Activated CD4-positive, alpha-beta T cell treated with anti-CD3 and anti-CD28 coated beads, Interleukin-2, amount 10 ng/mL, durations not matched to agents 24 days and 14 days (primary cell): ENCODE measurements around the gene PARN. TPM values are rescaled to one million over a fixed set of nuclear protein-coding genes. Genes with fewer than 3 reads are reported as not detected.
A peak's percentile ranks its signal among the peaks of the same experiment; 100 is the strongest.
"Not testable (repeated sequence)": the region's sequence is repeated elsewhere in the genome, so short reads cannot be mapped to it uniquely, and the experiment has no call there.

Source experiments
- DNase-seq: peaks from one replicate; pipeline ENCODE4 v3.0.0; 2022
- H3K27ac Mint-ChIP-seq: one replicate; pipeline ENCODE4 v1.8.0; 2022; ENCODE audit warnings: mild to moderate bottlenecking, mixed read lengths
- H3K27me3 Mint-ChIP-seq: one replicate; pipeline ENCODE4 v1.8.0; 2022; ENCODE audit warnings: mixed read lengths
- H3K36me3 Mint-ChIP-seq: one replicate; pipeline ENCODE4 v1.8.0; 2022; ENCODE audit warnings: low read depth, mild to moderate bottlenecking, mixed read lengths
- H3K4me1 Mint-ChIP-seq: one replicate; pipeline ENCODE4 v1.8.0; 2021; ENCODE audit warnings: mixed read lengths
- H3K4me3 Mint-ChIP-seq: one replicate; pipeline ENCODE4 v1.8.0; 2022; ENCODE audit warnings: mild to moderate bottlenecking, moderate library complexity, mixed read lengths
- H3K9me3 Mint-ChIP-seq: one replicate; pipeline ENCODE4 v1.8.0; 2021; ENCODE audit warnings: mixed read lengths
- intact Hi-C: fragments of 100-400 bp; cut with micrococcal nuclease; formaldehyde crosslinking; loops from one replicate; pipeline ENCODE4 v1.15.1; 2023
- total RNA-seq: library from RNA; stranded (reverse); gene quantifications from 2 replicates; pipeline ENCODE4 v1.2.3, GENCODE V29; 2022

PARN gene
- total RNA-seq, 1 donor from 2014 or later: 58.6 TPM

DNA sequence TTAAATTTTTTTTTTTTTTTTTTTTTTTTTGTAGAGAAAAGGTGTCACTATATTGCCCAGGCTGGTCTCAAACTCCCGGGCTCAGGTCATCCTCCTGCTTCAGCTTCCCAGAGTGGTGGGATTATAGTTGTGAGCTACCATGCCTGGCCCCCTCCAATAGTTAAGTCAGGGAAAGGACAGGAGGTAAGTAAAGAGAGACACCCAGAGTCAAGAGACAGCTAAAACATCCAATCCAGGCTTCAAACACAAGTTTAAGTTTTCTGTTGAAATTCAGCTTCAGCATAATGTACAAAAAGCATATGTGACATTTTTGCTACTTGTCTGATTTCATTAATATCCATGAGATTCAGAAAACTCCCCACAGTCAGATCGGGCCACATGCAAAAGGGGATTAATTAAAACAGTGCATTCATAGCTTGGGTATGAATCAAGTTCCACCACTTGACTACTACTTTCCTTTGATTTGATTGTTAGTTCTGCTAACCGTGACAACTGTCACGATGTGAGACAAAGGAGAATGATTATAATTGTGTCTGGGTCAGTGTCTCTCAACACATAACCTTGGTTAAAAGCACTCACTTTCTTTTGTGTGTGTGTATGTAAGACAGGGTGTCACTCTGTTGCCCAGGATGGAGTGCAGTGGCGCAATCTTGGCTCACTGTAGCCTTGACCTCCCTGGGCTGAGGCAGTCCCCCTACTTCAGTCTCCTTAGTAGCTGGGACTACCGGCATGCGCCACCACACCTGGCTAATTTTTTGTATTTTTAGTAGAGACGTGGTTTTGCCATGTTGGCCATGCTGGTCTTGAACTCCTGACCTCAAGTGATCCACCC lies 184.9 kb downstream of the PARN start:
- Mint-ChIP-seq H3K4me3 (no peak overlapping the region), H3K9me3 (no peaks in the 10 kb centered on the region), H3K27ac (no peak overlapping the region), H3K4me1 (no peaks in the 10 kb centered on the region), H3K36me3 (peaks cover 2% of the 10 kb centered on the region), H3K27me3 (no peaks in the 10 kb centered on the region)
- intact Hi-C loops: no loop called here
- DNase-seq: no peak

DNA sequence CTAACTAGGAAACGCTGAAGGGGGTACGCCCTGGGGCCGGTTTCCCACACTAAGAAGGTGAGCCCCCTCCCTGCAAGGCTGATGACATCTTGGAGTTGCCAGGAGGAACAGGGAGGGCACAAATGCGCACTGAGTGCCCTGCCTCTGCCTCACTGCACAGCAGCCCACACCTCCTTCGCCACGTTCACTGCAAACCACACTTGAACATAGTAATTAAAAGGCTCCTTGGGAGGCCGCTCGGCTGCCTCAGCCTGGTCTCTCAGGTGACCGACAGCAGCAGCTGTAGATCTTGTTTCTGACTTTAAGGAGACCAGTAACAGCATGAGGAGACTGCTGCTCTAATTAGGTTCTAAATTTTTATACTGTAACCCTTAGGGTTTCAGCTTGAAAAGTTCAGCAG lies 188.5 kb downstream of the PARN start:
- H3K4me3 Mint-ChIP-seq, H3K27ac Mint-ChIP-seq, intact Hi-C loops, H3K36me3 Mint-ChIP-seq, DNase-seq, H3K27me3 Mint-ChIP-seq, H3K9me3 Mint-ChIP-seq: not testable (repeated sequence)
- H3K4me1 Mint-ChIP-seq: peaks cover 11% of the 10 kb centered on the region

DNA sequence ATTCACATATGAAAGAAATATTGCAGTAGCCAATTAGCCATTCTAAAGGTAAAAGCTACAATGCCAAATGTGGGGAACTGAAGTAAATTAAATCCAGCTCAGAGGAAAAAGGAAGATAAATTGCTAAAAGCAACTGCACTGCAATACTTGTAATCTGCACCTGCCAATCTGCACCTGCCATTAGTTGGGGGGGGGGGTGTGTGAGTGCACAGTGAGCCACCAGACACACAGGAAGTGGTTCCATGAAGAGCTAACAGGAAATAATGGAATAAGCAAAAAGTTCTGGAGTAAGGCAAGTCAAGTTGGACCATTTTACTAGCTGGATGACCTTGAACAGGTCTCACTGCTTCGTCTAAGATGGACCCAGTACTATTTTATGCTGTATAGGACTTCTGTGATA lies 191.8 kb downstream of the PARN start:
- Mint-ChIP-seq H3K4me3 (no peak overlapping the region), H3K27ac (no peak overlapping the region), H3K36me3 (peaks cover 13% of the 10 kb centered on the region), H3K4me1 (peaks cover 18% of the 10 kb centered on the region), H3K9me3 (no peaks in the 10 kb centered on the region), H3K27me3 (no peaks in the 10 kb centered on the region)
- no peak for DNase-seq
- intact Hi-C loops: no loop called here

DNA sequence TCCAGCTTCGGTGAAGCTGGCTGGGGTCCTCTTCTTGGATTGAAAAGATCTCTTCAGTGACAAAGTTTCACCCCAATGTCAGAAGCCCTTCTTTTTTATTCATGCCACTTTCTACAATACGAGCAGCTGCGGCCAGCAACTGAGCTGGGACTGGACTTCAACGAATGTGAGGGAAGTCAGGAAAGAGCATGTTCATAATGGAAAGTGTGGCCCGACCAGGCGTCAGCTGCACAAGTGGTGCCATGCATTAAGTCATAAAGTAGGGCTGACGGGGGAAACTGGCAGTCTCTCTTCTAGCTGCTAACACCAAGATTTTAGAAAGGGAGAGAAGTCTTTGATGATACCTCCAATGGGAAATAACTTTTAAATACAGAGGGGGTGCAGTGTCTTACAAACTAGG lies 192.6 kb downstream of the PARN start:
- H3K27me3 Mint-ChIP-seq: no peaks in the 10 kb centered on the region
- intact Hi-C loops: no loop called here

DNA sequence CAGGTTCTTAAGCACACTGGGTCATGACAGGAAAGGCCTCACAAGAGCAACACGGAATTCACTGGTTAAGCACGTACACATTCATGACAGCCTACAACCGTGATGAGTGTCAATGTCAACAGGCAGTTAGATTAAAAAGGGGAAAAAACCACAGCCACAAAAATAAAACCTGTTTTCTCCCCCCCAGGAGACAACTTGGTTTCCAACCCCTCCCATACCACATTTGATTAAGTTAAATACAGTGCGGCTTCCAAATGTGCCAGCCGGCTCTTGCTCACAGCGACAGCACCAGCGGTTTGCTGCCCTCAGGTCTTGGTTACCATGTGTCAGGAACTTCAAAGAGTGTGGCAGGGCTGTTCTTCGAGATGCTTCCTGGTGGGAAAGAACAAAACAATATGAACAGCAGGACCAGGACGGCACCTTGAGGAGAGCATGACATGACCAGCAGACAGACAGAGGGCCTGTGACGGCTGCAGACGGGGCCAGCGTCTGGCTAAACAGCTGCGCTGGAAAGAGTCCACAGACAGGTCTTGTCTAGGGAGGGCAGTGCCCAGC lies 193.6 kb downstream of the PARN start:
- Mint-ChIP-seq H3K27me3 (no peaks in the 10 kb centered on the region), H3K4me1 (peaks cover 18% of the 10 kb centered on the region), H3K36me3 (peaks cover 15% of the 10 kb centered on the region), H3K4me3 (peak overlapping the region; percentile 24), H3K27ac (peak overlapping the region; percentile 31), H3K9me3 (no peaks in the 10 kb centered on the region)
- DNase-seq: no peak
- intact Hi-C loops: no loop called here

More for the DNA sequence above, 192.6 kb downstream of the PARN start:
- Mint-ChIP-seq H3K9me3 (no peaks in the 10 kb centered on the region), H3K36me3 (peaks cover 14% of the 10 kb centered on the region), H3K4me1 (peaks cover 18% of the 10 kb centered on the region), H3K27ac (no peak overlapping the region), H3K4me3 (no peak overlapping the region)
- no peak for DNase-seq

DNA sequence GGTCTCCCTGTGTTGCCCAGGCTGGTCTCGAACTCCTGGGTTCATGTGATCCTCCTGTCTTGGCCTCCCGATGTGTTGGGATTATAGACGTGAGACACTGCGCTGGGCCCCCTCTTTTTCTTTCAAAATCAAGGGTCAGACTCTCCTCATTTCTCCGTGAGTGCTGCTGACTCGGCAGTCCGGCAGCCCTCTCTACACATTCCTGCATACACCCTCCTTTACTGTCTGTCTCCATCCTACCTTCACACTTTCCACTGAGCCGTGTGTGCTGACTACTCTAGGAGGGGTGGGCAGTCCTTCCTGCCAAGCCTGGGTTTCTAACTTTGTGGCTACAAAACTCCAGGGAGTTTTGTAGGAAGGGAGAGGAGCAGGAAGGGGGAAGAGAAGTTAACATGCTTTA lies 195.2 kb downstream of the PARN start:
- Mint-ChIP-seq H3K27ac (no peak overlapping the region), H3K27me3 (no peaks in the 10 kb centered on the region), H3K4me3 (no peak overlapping the region), H3K4me1 (peaks cover 18% of the 10 kb centered on the region), H3K36me3 (peaks cover 15% of the 10 kb centered on the region), H3K9me3 (no peaks in the 10 kb centered on the region)
- intact Hi-C loops: no loop called here
- DNase-seq: no peak

DNA sequence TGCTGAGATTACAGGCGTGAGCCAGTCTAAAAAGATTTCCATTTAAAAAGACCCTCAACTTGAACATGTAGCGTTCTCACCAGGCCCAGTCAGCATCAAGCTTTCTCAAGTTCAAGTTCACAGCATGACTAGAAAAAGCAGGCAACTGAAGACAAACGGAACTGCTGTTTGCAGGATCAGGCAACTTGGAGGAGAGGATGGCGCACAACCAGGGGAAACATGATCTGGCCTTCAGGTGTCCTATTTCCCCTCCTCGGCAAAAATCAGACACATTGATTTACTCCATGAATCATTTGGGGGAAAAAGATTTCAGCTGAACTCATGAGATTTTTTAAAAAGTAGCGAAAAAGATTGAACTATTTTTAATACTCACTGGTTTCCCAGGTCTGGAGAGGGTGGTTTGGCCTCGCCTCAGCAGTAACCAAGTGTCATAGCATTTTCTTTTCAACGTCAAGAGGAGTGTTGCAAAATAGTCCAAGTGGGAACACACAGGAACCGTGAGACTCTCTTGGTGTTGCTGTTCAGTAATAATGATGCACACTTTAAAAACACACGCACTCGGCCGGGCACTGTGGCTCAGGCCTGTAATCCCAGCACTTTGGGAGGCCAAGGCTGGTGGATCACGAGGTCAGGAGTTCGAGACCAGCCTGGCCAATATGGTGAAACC lies 201.0 kb downstream of the PARN start:
- H3K36me3 Mint-ChIP-seq, H3K27ac Mint-ChIP-seq, H3K27me3 Mint-ChIP-seq: not testable (repeated sequence)

DNA sequence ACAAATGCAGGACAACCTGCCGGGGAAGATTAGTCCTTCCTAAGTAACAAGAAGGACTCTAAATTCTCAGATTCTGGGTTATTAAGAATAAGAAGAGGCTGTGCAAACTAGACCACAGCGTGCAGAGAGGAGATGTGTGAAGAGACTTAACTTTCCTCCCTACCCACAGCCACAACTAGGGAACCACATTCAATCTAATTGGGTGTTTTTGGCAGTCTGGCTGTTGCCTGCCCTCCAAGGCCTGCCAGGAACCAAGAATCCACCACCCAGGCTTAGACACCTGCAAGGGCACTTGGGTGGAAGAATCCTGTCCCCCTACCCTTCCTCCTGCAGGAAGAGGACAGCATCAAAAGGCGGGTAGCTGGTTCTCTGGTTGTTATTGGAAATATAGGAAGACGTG lies 202.0 kb downstream of the PARN start:
- H3K9me3 Mint-ChIP-seq: no peaks in the 10 kb centered on the region
- H3K27me3 Mint-ChIP-seq: no peaks in the 10 kb centered on the region
- DNase-seq: no peak
- no peak overlapping the region for H3K4me3 Mint-ChIP-seq
- no peak overlapping the region for H3K27ac Mint-ChIP-seq
- intact Hi-C loops: no loop called here
- H3K36me3 Mint-ChIP-seq: peaks cover 2% of the 10 kb centered on the region
- no peaks in the 10 kb centered on the region for H3K4me1 Mint-ChIP-seq

More for the DNA sequence above, 201.0 kb downstream of the PARN start:
- H3K9me3 Mint-ChIP-seq, H3K4me3 Mint-ChIP-seq, H3K4me1 Mint-ChIP-seq, intact Hi-C loops, DNase-seq: not testable (repeated sequence)

DNA sequence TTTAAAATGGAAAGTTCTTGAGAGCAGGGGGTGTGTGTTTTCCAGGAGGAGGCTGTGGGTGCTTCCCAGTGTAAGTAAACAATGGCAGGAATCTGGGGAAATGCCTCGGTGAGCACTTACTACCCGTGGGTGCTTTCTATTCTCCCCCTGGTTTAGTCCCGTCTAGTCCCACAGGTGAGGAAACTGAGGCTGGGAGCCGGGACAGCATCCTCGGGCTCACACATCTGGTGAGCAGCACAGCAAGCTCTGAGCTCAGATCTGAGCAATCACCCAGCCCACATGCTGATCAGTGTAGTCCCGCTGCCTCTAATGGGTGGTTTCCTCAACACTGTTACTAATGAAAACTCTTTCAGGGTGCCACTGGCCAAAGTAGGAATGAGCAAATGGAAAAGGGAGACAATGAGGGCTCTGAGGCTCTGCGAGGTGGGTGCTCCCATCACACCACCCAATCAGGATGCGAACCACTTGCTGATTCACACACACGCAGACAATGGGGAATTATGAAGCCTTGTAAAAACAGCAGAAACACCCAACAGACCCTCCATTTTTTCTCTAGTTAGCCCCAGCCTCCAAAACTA lies 202.6 kb downstream of the PARN start:
- no peaks in the 10 kb centered on the region for H3K27me3 Mint-ChIP-seq
- H3K27ac Mint-ChIP-seq: no peak overlapping the region
- no peaks in the 10 kb centered on the region for H3K4me1 Mint-ChIP-seq
- no peak overlapping the region for H3K4me3 Mint-ChIP-seq
- intact Hi-C loops: no loop called here
- H3K36me3 Mint-ChIP-seq: peaks cover under 1% of the 10 kb centered on the region
- H3K9me3 Mint-ChIP-seq: no peaks in the 10 kb centered on the region
- DNase-seq: no peak

DNA sequence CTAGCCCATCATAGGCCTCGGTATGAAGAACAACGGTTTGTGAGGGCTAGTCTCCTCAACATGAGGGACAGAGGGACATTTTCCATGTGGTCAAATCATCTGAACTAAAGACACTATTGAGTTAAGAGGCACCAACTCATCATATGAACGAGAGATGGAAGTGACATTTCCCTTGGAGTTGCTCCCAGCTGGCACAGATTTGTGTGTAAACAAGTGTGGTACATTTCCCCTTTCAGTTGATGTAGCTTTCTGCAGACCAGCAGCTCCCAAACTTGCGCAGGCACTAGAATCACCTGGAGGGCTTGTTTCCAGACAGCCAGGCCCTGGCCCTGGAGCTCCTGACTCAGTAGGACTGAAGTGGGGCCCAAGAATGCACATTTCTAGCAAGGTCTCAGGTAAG lies 205.5 kb downstream of the PARN start:
- H3K27ac Mint-ChIP-seq: no peak overlapping the region
- no peaks in the 10 kb centered on the region for H3K36me3 Mint-ChIP-seq
- no peaks in the 10 kb centered on the region for H3K4me1 Mint-ChIP-seq
- no peak overlapping the region for H3K4me3 Mint-ChIP-seq
- H3K9me3 Mint-ChIP-seq: no peaks in the 10 kb centered on the region
- H3K27me3 Mint-ChIP-seq: no peaks in the 10 kb centered on the region
- intact Hi-C loops: no loop called here
- no peak for DNase-seq

DNA sequence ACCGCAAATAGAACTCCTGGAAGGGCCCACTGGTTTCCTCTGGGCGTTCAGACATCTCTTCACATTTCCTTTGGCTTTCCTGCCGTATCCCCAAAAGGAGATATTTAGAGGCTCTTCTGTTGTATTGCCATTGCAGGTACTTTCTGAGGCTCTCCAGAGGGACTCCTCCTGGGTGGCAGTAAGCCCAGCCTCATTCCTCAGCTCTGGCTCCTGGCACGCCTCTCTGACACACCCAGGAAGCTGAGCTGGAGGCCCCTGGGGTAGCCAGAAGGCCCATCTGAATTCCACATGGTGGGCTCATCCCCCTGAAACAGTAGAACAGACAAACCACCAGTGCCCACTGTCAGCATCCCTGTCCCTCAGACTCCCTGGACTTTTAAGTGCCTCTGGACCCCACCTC lies 206.7 kb downstream of the PARN start:
- no peak overlapping the region for H3K4me3 Mint-ChIP-seq
- no peak for DNase-seq
- no peaks in the 10 kb centered on the region for H3K9me3 Mint-ChIP-seq
- no peak overlapping the region for H3K27ac Mint-ChIP-seq
- intact Hi-C loops: no loop called here
- no peaks in the 10 kb centered on the region for H3K27me3 Mint-ChIP-seq
- no peaks in the 10 kb centered on the region for H3K36me3 Mint-ChIP-seq
- H3K4me1 Mint-ChIP-seq: no peaks in the 10 kb centered on the region

DNA sequence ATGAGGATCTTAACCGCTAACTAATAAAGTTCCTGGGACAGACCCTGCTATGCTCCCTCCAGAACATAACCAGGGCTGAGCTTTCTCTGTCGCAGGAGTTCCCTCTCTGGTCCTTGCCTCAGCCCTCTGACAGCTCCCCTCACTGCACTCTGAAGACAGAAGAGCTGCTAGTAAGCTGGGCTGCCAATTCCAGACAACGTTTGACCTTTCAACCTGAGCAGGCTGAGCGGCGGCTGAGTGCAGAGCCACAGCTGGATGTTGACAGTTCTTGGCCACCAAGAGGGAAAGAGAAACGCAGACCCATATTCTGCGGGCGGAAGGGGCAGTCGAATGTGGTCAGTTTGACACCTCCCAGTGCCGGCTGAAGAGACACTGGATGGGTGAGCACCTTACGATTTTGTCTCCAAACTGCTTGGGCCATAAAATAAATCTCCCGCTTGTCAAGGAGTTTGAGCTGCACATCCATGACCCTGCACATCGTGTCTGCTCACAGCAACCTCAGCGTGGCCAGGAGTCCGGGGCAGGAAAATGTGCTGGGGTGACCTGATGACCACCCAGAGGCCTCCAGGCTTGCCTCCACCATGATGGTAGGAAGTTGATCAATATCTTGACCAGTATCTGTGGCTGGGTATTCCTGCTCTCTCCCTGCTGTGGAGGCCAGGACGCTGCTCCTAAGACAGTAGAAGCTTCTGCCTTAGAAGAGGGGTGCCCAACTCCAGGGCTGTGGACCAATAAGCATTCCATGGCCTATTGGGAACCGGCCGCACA lies 209.2 kb downstream of the PARN start:
- Mint-ChIP-seq H3K36me3 (no peaks in the 10 kb centered on the region), H3K9me3 (no peaks in the 10 kb centered on the region), H3K4me3 (no peak overlapping the region), H3K27me3 (no peaks in the 10 kb centered on the region), H3K27ac (no peak overlapping the region), H3K4me1 (no peaks in the 10 kb centered on the region)
- intact Hi-C loops: no loop called here
- DNase-seq: no peak

DNA sequence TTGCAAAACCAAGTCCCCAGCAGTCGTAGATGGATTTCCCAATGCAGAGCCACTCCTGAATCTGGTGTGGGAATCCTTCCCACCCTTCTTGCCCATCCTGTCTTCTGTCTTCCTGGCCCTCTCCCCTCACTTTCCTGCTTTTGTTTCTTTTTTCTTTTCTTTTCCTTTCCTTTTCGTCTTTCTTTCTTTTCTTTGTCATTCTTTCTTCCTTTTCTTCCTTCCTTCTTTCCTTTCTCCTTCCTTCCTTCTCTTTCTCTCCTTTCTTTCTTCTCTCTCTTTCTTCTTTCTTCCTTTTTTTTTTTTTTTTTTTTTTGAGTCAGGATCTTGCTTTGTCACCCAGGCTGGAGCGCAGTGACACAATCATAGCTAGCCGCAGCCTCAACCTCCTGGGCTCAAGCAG lies 209.8 kb downstream of the PARN start:
- H3K27me3 Mint-ChIP-seq, H3K9me3 Mint-ChIP-seq, intact Hi-C loops, DNase-seq, H3K4me3 Mint-ChIP-seq, H3K36me3 Mint-ChIP-seq, H3K4me1 Mint-ChIP-seq, H3K27ac Mint-ChIP-seq: not testable (repeated sequence)
